IPS DF 6.9 (cell line): ENCODE data around the gene VWA1.

Experiments
- DNase-seq: peaks from one replicate; pipeline ENCODE4 v3.0.0-alpha.2; 2013; ENCODE audit warnings: low read depth, low spot score
- H3K27ac ChIP-seq: one replicate; pipeline ENCODE4 v1.5.1; 2013; ENCODE audit warnings: low read length, control low read depth
- H3K27me3 ChIP-seq: 2 replicates; pipeline ENCODE4 v1.6.1; 2013; ENCODE audit warnings: mild to moderate bottlenecking, low read length; ENCODE audit not compliant: control insufficient read depth, insufficient read depth
- H3K36me3 ChIP-seq: 2 replicates; pipeline ENCODE4 v1.6.1; 2013; ENCODE audit warnings: low read length; ENCODE audit not compliant: control insufficient read depth, insufficient read depth
- H3K4me1 ChIP-seq: 2 replicates; pipeline ENCODE4 v1.6.1; 2013; ENCODE audit warnings: low read length; ENCODE audit not compliant: control insufficient read depth, insufficient read depth
- H3K4me3 ChIP-seq: 2 replicates; pipeline ENCODE4 v1.5.1; 2013; ENCODE audit warnings: mild to moderate bottlenecking, low read length
- H3K9me3 ChIP-seq: 2 replicates; pipeline ENCODE4 v1.6.1; 2013; ENCODE audit warnings: low read length, inconsistent platforms; ENCODE audit not compliant: control insufficient read depth, insufficient read depth
- WGBS: extraction: QIAGEN DNeasy Blood & Tissue Kit; methylation state at CpG from one replicate; pipeline ENCODE4 v1.1.7; 2013; ENCODE audit warnings: mixed read lengths, missing lambda C conversion rate; ENCODE audit not compliant: insufficient read length, insufficient coverage; 5-methylcytosine and 5-hydroxymethylcytosine counted together

The VWA1 gene

GRCh38 chr1:1430992-1431844 is 4.3 kb upstream of the VWA1 start:
- no peak overlapping the region for H3K27ac ChIP-seq
- WGBS, result no CpG with 5 or more reads among the region's 18 CpGs
- peaks cover 29% of the 10 kb centered on the region for H3K4me1 ChIP-seq
- H3K9me3 ChIP-seq, result no peaks in the 10 kb centered on the region
- no peak overlapping the region for H3K4me3 ChIP-seq
- DNase-seq, result no peak
- no peaks in the 10 kb centered on the region for H3K36me3 ChIP-seq
- H3K27me3 ChIP-seq, result no peaks in the 10 kb centered on the region

GRCh38 chr1:1431845-1432273 is 3.6 kb upstream of the VWA1 start:
- WGBS, result no CpG with 5 or more reads among the region's 5 CpGs
- no peak overlapping the region for H3K4me3 ChIP-seq
- H3K4me1 ChIP-seq, result peaks cover 27% of the 10 kb centered on the region
- no peak for DNase-seq
- H3K36me3 ChIP-seq, result no peaks in the 10 kb centered on the region
- H3K27ac ChIP-seq, result no peak overlapping the region
- H3K27me3 ChIP-seq, result no peaks in the 10 kb centered on the region
- H3K9me3 ChIP-seq, result no peaks in the 10 kb centered on the region

- Histone ChIP-seq H3K27me3 (no peaks in the 10 kb centered on the region), H3K4me1 (peaks cover 27% of the 10 kb centered on the region), H3K27ac (no peak overlapping the region), H3K4me3 (no peak overlapping the region), H3K9me3 (no peaks in the 10 kb centered on the region), H3K36me3 (no peaks in the 10 kb centered on the region)
- WGBS, result no CpG with 5 or more reads among the region's 28 CpGs
- no peak for DNase-seq
Observed at GRCh38 chr1:1432274-1432950, 3.1 kb upstream of the VWA1 start.

GRCh38 chr1:1432951-1433803 is 2.3 kb upstream of the VWA1 start:
- Histone ChIP-seq H3K27me3 (no peaks in the 10 kb centered on the region), H3K9me3 (no peaks in the 10 kb centered on the region), H3K36me3 (no peaks in the 10 kb centered on the region), H3K4me3 (no peak overlapping the region), H3K27ac (no peak overlapping the region), H3K4me1 (peaks cover 27% of the 10 kb centered on the region)
- DNase-seq, result no peak
- no CpG with 5 or more reads among the region's 34 CpGs for WGBS

- Histone ChIP-seq H3K27ac (no peak overlapping the region), H3K36me3 (no peaks in the 10 kb centered on the region), H3K4me3 (no peak overlapping the region), H3K27me3 (no peaks in the 10 kb centered on the region), H3K4me1 (peaks cover 27% of the 10 kb centered on the region), H3K9me3 (no peaks in the 10 kb centered on the region)
- no peak for DNase-seq
- WGBS, result no CpG with 5 or more reads among the region's 12 CpGs
Observed at GRCh38 chr1:1433804-1434130, 1.7 kb upstream of the VWA1 start.

- H3K4me1 ChIP-seq, result peaks cover 27% of the 10 kb centered on the region
- no peak for DNase-seq
- 0 out of 2 replicates have a peak, but pooled peaks cover 3% of the 10 kb centered on the region for H3K36me3 ChIP-seq
- H3K4me3 ChIP-seq, result no peak overlapping the region
- no peaks in the 10 kb centered on the region for H3K27me3 ChIP-seq
- WGBS, result no CpG with 5 or more reads among the region's 32 CpGs
- no peaks in the 10 kb centered on the region for H3K9me3 ChIP-seq
- no peak overlapping the region for H3K27ac ChIP-seq
Observed at GRCh38 chr1:1434131-1434823, 1.2 kb upstream of the VWA1 start.

GRCh38 chr1:1434824-1435105 is 725 bp upstream of the VWA1 start:
- Histone ChIP-seq H3K4me1 (peaks cover 27% of the 10 kb centered on the region), H3K36me3 (0 out of 2 replicates have a peak, but pooled peaks cover 3% of the 10 kb centered on the region), H3K27me3 (no peaks in the 10 kb centered on the region), H3K9me3 (no peaks in the 10 kb centered on the region), H3K27ac (no peak overlapping the region), H3K4me3 (peak overlapping the region; percentile 41; the same call in 1 of the 2 replicates)
- no peak for DNase-seq
- WGBS, result no CpG with 5 or more reads among the region's 4 CpGs

- Histone ChIP-seq H3K4me3 (peak overlapping the region; percentile 41; the same call in 1 of the 2 replicates), H3K27me3 (no peaks in the 10 kb centered on the region), H3K27ac (no peak overlapping the region), H3K36me3 (peaks cover 3% of the 10 kb centered on the region; the same call in 1 of the 2 replicates), H3K9me3 (no peaks in the 10 kb centered on the region), H3K4me1 (peaks cover 27% of the 10 kb centered on the region)
- DNase-seq, result no peak
- no CpG with 5 or more reads among the region's 40 CpGs for WGBS
Observed at GRCh38 chr1:1435911-1436629, 580 bp downstream of the VWA1 start.

- Histone ChIP-seq H3K4me3 (no peak overlapping the region), H3K27ac (no peak overlapping the region), H3K27me3 (no peaks in the 10 kb centered on the region), H3K9me3 (no peaks in the 10 kb centered on the region), H3K4me1 (peaks cover 25% of the 10 kb centered on the region), H3K36me3 (peaks cover 3% of the 10 kb centered on the region; the same call in 1 of the 2 replicates)
- DNase-seq, result no peak
- WGBS, result no CpG with 5 or more reads among the region's 7 CpGs
Observed at GRCh38 chr1:1436630-1437032, 1.1 kb downstream of the VWA1 start.
